ENCODE results near the gene ERMN. TPM values are rescaled to one million over a fixed set of nuclear protein-coding genes. Genes with fewer than 3 reads are reported as not detected.
"Not testable (repeated sequence)": the region's sequence is repeated elsewhere in the genome, so short reads cannot be mapped to it uniquely, and the experiment has no call there.

The ERMN gene
- total RNA-seq, 4 donors from 2014 or later, result not detected

DNA sequence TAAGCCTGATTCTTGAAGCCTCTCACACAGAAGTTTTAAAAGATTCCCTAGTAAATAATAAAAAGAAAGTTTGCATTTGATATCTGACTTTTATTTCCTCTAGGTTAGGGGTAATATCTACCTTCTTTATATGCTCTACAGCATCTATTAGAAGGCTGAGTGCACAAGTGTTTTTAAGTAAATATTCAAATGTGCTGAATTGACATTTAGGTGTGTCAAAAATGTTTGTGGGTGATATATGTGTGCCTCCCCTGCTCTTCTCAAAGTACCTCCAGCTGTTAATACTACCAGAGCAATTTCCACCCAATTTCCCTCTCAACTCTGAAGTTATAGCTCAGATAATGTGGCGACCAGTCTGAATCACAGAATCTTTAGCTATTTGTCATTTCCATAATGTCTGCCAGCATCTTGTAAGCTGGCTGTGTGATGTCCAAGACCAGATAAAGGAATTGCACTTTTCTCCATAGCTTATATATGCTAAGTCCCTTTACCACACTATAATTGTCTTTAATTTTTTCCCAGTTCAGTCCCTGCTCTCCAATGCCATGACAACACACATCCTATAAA, 24.4 kb upstream of the ERMN start:
- Histone ChIP-seq H3K36me3 (no peaks in the 10 kb centered on the region), H3K27ac (no peak overlapping the region), H3K4me3 (no peak overlapping the region), H3K4me1 (no peaks in the 10 kb centered on the region), H3K9me3 (no peaks in the 10 kb centered on the region), H3K27me3 (no peaks in the 10 kb centered on the region)
- DNase-seq (no peak), ATAC-seq (no peak)
- in situ Hi-C loops (cut with MboI; ENCODE audit: low sequenced_read_pairs in 4 of 4), result loop anchor here in 2 of 4 donors (25.0 kb wide), 1 partner anchor 662 kb away; no protein-coding TSS in a partner anchor
- intact Hi-C loops (cut with DNase I; ENCODE audit: low total_unique reads), result no loop called here
- TF ChIP-seq POLR2A (IDR thresholded peaks at IDR 0.05) (no peak), CTCF (IDR thresholded peaks at IDR 0.05 in 4 of 5, conservative IDR thresholded peaks at IDR 0.05 in 1 of 5) (no peak)

DNA sequence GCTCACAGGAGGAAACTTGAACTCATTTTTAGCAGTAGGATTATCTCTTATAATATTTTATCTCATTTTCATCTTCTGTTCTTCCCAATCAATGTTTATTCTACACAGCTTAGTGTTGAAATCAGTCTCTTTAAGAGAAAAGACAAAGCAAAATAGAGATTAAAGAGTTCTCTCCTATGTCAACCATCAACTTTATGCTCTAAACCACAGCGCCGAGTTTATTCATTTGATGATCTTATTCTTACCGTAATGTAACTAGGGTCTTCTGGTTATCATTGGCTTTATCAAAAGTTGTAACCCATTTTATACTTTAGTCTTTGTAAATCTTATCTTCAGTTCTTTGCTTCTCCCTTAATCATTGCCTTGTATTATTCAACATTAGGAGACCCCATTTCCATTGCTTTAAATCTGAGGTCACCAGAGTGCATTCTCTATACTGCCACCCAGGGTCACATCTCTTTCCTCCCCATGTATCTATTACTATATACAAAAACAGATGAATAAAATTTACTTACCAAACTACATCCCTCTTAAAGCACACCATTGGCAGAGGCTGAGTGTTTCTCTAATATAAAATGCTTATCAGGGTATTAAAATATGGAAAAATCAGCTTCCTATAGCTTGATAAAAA, 22.8 kb upstream of the ERMN start:
- TF ChIP-seq CTCF (IDR thresholded peaks at IDR 0.05 in 4 of 5, conservative IDR thresholded peaks at IDR 0.05 in 1 of 5) (no peak), POLR2A (IDR thresholded peaks at IDR 0.05) (no peak)
- in situ Hi-C loops (cut with MboI; ENCODE audit: low sequenced_read_pairs in 4 of 4) (loop anchor here in 2 of 4 donors (25.0 kb wide), 1 partner anchor 664 kb away; no protein-coding TSS in a partner anchor), intact Hi-C loops (cut with DNase I; ENCODE audit: low total_unique reads) (no loop called here)
- Histone ChIP-seq H3K27ac (no peak overlapping the region), H3K4me1 (no peaks in the 10 kb centered on the region), H3K36me3 (no peaks in the 10 kb centered on the region), H3K4me3 (no peak overlapping the region), H3K27me3 (no peaks in the 10 kb centered on the region), H3K9me3 (no peaks in the 10 kb centered on the region)
- DNase-seq (no peak), ATAC-seq (no peak)

DNA sequence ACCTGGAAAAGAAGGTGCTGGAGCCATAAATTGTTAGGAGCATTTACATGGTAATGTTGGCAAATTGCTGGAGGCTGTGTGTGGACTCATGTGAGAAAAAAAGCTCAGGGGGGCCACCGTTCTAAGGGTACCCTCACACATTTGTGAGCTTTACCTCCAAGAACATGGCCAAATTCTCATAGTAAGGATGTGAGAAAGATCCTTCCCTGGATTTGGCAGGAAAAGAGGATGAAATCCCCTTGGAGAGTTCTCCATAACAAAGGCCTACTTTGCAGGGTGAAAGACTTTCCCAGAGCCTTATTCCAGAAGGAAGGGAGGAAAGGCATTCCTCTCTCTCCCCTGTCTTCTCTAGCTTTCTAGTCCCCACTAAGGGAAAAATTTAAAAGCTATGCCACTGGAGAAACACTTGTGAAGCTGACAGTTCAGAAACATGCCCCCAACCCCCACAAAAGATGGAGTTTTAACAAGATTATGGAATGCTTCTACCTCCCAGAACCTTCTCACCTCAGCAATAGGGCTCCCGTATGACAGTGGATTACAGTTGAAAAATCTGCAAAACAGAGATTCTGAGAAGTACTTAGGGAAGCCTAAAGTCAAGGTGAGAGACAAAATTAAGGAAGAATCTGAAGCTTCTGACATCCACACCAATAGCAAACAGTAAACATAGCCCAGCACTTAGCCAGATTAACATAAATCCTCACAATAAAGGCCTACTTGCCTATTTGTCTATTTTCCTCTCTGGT, 20.2 kb upstream of the ERMN start:
- intact Hi-C loops (cut with DNase I; ENCODE audit: low total_unique reads) (no loop called here), in situ Hi-C loops (cut with MboI; ENCODE audit: low sequenced_read_pairs in 4 of 4) (loop anchor here in 2 of 4 donors (25.0 kb wide), 1 partner anchor 666 kb away; no protein-coding TSS in a partner anchor)
- no peak overlapping the region for H3K27ac ChIP-seq
- no peaks in the 10 kb centered on the region for H3K36me3 ChIP-seq
- no peaks in the 10 kb centered on the region for H3K27me3 ChIP-seq
- H3K4me1 ChIP-seq, result no peaks in the 10 kb centered on the region
- no peak overlapping the region for H3K4me3 ChIP-seq
- DNase-seq, result no peak
- H3K9me3 ChIP-seq, result no peaks in the 10 kb centered on the region
- TF ChIP-seq POLR2A (IDR thresholded peaks at IDR 0.05), result no peak
- TF ChIP-seq CTCF (IDR thresholded peaks at IDR 0.05 in 4 of 5, conservative IDR thresholded peaks at IDR 0.05 in 1 of 5), result no peak
- no peak for ATAC-seq

DNA sequence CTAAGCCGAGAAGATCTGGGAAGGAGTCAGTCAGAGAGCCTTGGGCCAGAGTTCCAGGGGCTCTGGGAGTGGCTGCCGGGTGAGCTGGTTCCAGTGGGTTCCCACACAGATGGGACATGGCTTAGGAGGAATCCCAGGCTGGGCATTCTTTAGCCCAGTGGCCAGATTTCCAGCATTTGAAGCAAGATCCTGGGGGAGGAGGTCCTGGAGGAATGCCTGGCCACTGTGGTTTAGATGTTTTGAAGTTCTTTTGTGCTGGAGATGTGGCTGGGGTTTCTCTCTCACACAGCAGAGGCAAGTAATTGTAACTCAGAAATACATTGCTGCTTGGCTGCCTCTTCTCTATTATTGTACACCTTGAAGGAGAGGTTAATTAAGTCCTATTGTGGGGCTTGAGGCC, 15.8 kb upstream of the ERMN start:
- H3K27me3 ChIP-seq; H3K4me3 ChIP-seq; H3K27ac ChIP-seq; H3K36me3 ChIP-seq; H3K9me3 ChIP-seq; H3K4me1 ChIP-seq; DNase-seq; ATAC-seq; intact Hi-C loops (cut with DNase I; ENCODE audit: low total_unique reads): not testable (repeated sequence)
- in situ Hi-C loops (cut with MboI; ENCODE audit: low sequenced_read_pairs in 4 of 4), result loop anchor here in 2 of 4 donors (25.0 kb wide), 1 partner anchor 671 kb away; no protein-coding TSS in a partner anchor

Measured in gastrocnemius medialis (tissue), 4 donors.